Measurements from ENCODE around the gene SMOC1. TPM values are rescaled to one million over a fixed set of nuclear protein-coding genes. Genes with fewer than 3 reads are reported as not detected.

SMOC1 gene
- total RNA-seq, 3 donors from 2014 or later (not counting 1 experiment from before 2014, with no cell fraction given), result not detected

DNA sequence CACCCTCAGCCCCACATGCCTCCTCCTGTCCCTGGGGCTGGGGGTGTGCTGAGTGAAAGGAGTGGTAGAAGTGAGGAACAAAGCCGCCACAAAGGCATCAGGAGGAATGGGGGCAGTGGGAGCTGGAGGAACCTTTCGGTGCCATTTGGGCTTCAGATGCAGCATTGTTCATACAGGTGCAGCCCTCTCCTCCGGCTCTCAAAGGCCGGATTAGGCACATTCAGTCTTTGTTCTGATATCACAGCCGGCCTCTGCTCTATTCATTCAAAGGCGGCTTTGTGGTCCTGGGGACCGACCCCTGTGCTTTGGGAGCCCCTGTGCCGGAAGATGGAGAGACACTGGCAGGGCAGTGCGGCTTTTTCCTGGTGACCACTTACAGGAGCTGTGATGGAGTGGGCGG lies 53.2 kb downstream of the SMOC1 start:
- Histone ChIP-seq H3K4me1 (ENCODE audit: control insufficient read depth, insufficient read depth, low read length) (peaks cover 27% of the 10 kb centered on the region), H3K9me3 (ENCODE audit: control insufficient read depth, insufficient read depth, low read length) (no peaks in the 10 kb centered on the region), H3K36me3 (ENCODE audit: control insufficient read depth, insufficient read depth, low read length) (no peaks in the 10 kb centered on the region), H3K27me3 (ENCODE audit: control insufficient read depth, insufficient read depth, low read length) (peaks cover 4% of the 10 kb centered on the region), H3K27ac (ENCODE audit: low read length) (no peak overlapping the region), H3K4me3 (ENCODE audit: low read length) (no peak overlapping the region)
- Mint-ChIP-seq H3K4me1 (peaks cover 23 to 24% of the 10 kb centered on the region in 2 donors), H3K36me3 (no peaks in the 10 kb centered on the region), H3K9me3 (no peaks in the 10 kb centered on the region), H3K4me3 (peak overlapping the region; percentile 36), H3K27ac (peak overlapping the region in 1 of 2 donors; percentile 57), H3K27me3 (ENCODE audit: low read depth in 2 of 2) (peaks cover 0 to 8% of the 10 kb centered on the region in 2 donors)
- 85% methylated on average over 10 of the region's 10 CpGs for WGBS (ENCODE audit: insufficient coverage)
- ATAC-seq (no peak), DNase-seq (no peak)
- intact Hi-C loops (cut with micrococcal nuclease), result no loop called here
- no peak for TF ChIP-seq CTCF (IDR thresholded peaks at IDR 0.05)

DNA sequence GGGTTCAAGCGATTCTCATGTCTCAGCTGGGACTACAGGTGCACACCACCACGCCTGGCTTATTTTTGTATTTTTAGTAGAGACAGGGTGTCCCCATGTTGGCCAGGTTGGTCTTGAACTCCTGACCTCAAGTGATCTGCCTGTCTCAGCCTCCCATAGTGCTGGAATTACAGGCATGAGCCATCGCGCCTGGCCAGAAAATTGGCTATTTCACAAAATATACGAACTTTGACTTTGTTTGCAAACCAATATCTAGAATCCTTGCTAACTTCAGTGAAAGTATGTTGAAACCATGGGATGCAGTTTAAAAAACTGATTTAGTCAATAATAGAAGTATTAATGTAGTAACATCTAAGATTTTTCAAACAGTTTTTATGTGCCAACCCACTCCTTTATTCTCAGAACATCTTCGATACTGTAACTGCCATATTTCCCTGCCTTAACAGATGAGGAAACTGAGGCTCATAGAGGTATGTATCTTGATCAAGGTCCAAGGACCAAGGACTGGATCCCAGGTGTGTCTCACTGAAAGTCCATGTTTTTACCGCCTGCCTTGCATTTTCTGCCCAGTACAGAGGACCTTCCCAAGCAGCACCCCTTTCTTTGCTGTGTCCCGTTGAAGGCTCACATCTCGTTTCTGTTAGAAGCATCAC lies 54.5 kb downstream of the SMOC1 start:
- Histone ChIP-seq H3K9me3 (ENCODE audit: control insufficient read depth, insufficient read depth, low read length) (no peaks in the 10 kb centered on the region), H3K27me3 (ENCODE audit: control insufficient read depth, insufficient read depth, low read length) (peaks cover 4% of the 10 kb centered on the region), H3K4me3 (ENCODE audit: low read length) (no peak overlapping the region), H3K27ac (ENCODE audit: low read length) (no peak overlapping the region), H3K4me1 (ENCODE audit: control insufficient read depth, insufficient read depth, low read length) (peaks cover 27% of the 10 kb centered on the region), H3K36me3 (ENCODE audit: control insufficient read depth, insufficient read depth, low read length) (no peaks in the 10 kb centered on the region)
- no peak for TF ChIP-seq CTCF (IDR thresholded peaks at IDR 0.05)
- Mint-ChIP-seq H3K4me3 (no peak overlapping the region), H3K27me3 (ENCODE audit: low read depth in 2 of 2) (peaks cover 6 to 18% of the 10 kb centered on the region in 2 donors), H3K36me3 (no peaks in the 10 kb centered on the region), H3K9me3 (no peaks in the 10 kb centered on the region), H3K4me1 (peaks cover 23 to 24% of the 10 kb centered on the region in 2 donors), H3K27ac (no peak overlapping the region)
- intact Hi-C loops (cut with micrococcal nuclease), result no loop called here
- WGBS (ENCODE audit: insufficient coverage), result 92% methylated on average over 8 of the region's 9 CpGs
- DNase-seq, result no peak
- no peak for ATAC-seq

GRCh38 chr14:69937367-69938081 lies 58.3 kb downstream of the SMOC1 start:
- H3K36me3 Mint-ChIP-seq, result no peaks in the 10 kb centered on the region
- H3K27ac Mint-ChIP-seq, result no peak overlapping the region
- no peaks in the 10 kb centered on the region for H3K9me3 Mint-ChIP-seq
- no peak overlapping the region for H3K27ac ChIP-seq (ENCODE audit: low read length)
- H3K4me3 ChIP-seq (ENCODE audit: low read length), result no peak overlapping the region
- H3K27me3 ChIP-seq (ENCODE audit: control insufficient read depth, insufficient read depth, low read length), result peaks cover 4% of the 10 kb centered on the region
- peaks cover 4% of the 10 kb centered on the region for H3K4me1 ChIP-seq (ENCODE audit: control insufficient read depth, insufficient read depth, low read length)
- intact Hi-C loops (cut with micrococcal nuclease), result no loop called here
- DNase-seq, result no peak
- peaks cover 16 to 52% of the 10 kb centered on the region in 2 donors for H3K27me3 Mint-ChIP-seq (ENCODE audit: low read depth in 2 of 2)
- no peak for TF ChIP-seq CTCF (IDR thresholded peaks at IDR 0.05)
- H3K4me1 Mint-ChIP-seq, result peaks cover under 1 to 3% of the 10 kb centered on the region in 2 donors
- ATAC-seq, result no peak
- no peak overlapping the region for H3K4me3 Mint-ChIP-seq
- no peaks in the 10 kb centered on the region for H3K9me3 ChIP-seq (ENCODE audit: control insufficient read depth, insufficient read depth, low read length)
- no peaks in the 10 kb centered on the region for H3K36me3 ChIP-seq (ENCODE audit: control insufficient read depth, insufficient read depth, low read length)
- 49% methylated on average over 12 of the region's 12 CpGs for WGBS (ENCODE audit: insufficient coverage)
